ENCODE results near the gene PDXDC1. TPM values are rescaled to one million over a fixed set of nuclear protein-coding genes. Genes with fewer than 3 reads are reported as not detected.

PDXDC1 gene
- total RNA-seq, 1 experiment from 2014 or later = 62.6 TPM

DNA sequence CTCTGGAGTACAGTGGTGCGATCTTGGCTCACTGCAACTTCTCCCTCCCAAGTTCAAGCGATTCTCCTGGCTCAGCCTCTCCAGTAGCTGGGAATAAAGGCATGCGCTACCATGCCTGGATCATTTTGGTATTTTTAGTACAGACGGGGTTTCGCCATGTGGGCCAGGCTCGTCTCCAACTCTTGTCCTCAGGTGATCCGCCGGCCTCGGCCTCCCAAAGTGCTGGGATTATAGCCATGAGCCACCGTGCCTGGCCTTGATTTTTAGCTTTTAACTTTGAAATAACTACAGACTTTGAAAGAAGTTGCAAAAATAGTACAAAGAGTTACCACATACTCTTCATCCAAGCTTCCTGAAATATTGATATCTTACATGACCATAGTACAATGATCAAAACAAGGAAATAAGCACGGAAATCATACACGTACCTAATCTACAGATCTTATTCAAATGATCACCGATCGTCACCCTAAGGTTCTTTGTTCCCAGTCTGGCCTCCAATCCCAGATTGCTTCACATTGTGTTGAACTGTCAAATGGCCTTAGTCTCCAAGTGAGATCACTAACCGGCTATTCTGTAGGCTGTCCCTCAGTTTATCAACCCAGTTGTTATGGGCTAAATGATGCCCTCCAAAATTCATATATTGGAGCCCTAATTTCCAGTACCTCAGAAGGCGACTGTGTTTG lies 19.1 kb upstream of the PDXDC1 start:
- Histone ChIP-seq H3K9me3 (ENCODE audit: low read length) (no peaks in the 10 kb centered on the region), H2AFZ (ENCODE audit: low read length) (no peak overlapping the region), H3K4me1 (ENCODE audit: insufficient read depth, low read length) (no peaks in the 10 kb centered on the region), H3K4me3 (ENCODE audit: low read length) (no peak overlapping the region), H3K36me3 (ENCODE audit: low read depth, low read length) (no peaks in the 10 kb centered on the region), H3K9ac (ENCODE audit: low read length) (no peak overlapping the region), H3F3A (ENCODE audit: low read length, unreplicated experiment) (no peaks in the 10 kb centered on the region), H3K27ac (ENCODE audit: low read length) (no peak overlapping the region), H3K9me2 (replicated peaks; ENCODE audit: low read length) (no peaks in the 10 kb centered on the region), H3K4me2 (ENCODE audit: low read length) (no peak overlapping the region), H3K27me3 (ENCODE audit: low read length) (no peaks in the 10 kb centered on the region), H4K20me1 (ENCODE audit: low read length) (no peaks in the 10 kb centered on the region), H3K79me2 (ENCODE audit: low read length) (no peaks in the 10 kb centered on the region)
- CTCF ChIA-PET = no interaction called here
- ATAC-seq (no peak), DNase-seq (no peak)
- POLR2A ChIA-PET (ENCODE audit: unreplicated experiment) = no interaction called here
- TF ChIP-seq EZH2 (IDR thresholded peaks at IDR 0.05; ENCODE audit: low read length, unreplicated experiment) = no peak
- BruUV-seq (replicated peaks) = no TSS peak
- intact Hi-C loops (cut with micrococcal nuclease) = no loop called here

DNA sequence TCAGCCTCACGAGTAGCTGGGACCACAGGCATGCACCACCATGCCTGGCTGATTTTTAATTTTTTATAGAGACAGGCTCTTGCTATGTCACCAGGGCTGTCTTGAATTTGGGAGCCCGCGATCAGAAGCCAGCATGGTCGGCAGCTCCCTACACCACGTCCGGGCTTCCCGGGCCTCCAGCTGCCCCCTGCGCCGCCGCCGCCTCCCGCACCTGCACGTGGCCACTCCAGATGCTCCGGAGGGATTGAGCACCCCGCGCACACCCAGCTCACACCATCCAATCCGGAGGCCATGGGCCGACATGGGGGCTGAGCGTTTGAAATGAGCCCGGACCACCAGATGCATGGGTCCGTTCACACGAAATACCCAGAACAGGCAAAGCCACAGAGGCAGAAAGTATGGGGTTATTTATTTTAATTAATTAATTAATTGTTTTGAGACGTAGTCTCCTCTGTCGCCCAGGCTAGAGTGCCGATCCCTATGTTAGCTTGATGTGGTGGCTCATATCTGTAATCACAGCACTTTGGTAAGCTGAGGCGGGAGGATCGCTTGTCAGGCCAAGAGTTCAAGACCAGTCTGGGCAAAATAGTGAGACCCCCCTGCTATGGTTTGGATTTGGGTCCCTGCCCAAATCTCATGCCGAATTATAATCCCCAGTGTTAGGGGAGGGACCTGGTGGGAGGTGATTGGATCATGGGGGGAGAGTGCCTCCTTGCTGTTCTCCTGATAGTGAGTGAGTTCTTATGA lies 17.1 kb upstream of the PDXDC1 start:
- Histone ChIP-seq H3K36me3 (ENCODE audit: low read depth, low read length) (no peaks in the 10 kb centered on the region), H3K9ac (ENCODE audit: low read length) (no peak overlapping the region), H3K27ac (ENCODE audit: low read length) (no peak overlapping the region), H3K4me3 (ENCODE audit: low read length) (no peak overlapping the region), H3F3A (ENCODE audit: low read length, unreplicated experiment) (no peaks in the 10 kb centered on the region), H3K9me3 (ENCODE audit: low read length) (no peaks in the 10 kb centered on the region), H4K20me1 (ENCODE audit: low read length) (no peaks in the 10 kb centered on the region), H3K27me3 (ENCODE audit: low read length) (0 out of 2 replicates have a peak, but pooled peaks cover 5% of the 10 kb centered on the region), H2AFZ (ENCODE audit: low read length) (no peak overlapping the region), H3K79me2 (ENCODE audit: low read length) (no peaks in the 10 kb centered on the region), H3K4me2 (ENCODE audit: low read length) (no peak overlapping the region), H3K9me2 (replicated peaks; ENCODE audit: low read length) (no peaks in the 10 kb centered on the region), H3K4me1 (ENCODE audit: insufficient read depth, low read length) (no peaks in the 10 kb centered on the region)
- intact Hi-C loops (cut with micrococcal nuclease) = no loop called here
- POLR2A ChIA-PET (ENCODE audit: unreplicated experiment) = no interaction called here
- no peak for ATAC-seq
- no TSS peak for BruUV-seq (replicated peaks)
- DNase-seq = no peak
- TF ChIP-seq EZH2phosphoT487 (IDR thresholded peaks at IDR 0.05; ENCODE audit: borderline replicate concordance, low read length) (no peak), EZH2 (IDR thresholded peaks at IDR 0.05; ENCODE audit: low read length, unreplicated experiment) (no peak)
- CTCF ChIA-PET = no interaction called here

DNA sequence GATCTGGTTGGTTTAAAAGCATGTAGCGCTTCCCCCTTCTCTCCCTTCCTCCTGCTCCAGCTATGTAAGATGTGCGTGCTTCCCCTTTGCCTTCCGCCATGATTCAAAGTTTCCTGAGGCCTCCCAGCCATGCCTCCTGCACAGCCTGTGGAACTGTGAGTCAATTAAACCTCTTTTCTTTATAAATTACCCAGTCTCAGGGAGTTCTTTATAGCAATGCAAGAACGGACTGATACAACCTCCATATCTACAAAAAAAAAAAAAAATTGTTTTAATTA lies 16.6 kb upstream of the PDXDC1 start:
- ATAC-seq (no peak), DNase-seq (no peak)
- no peaks in the 10 kb centered on the region for H3K9me3 ChIP-seq (ENCODE audit: low read length)
- H3K27me3 ChIP-seq (ENCODE audit: low read length) = peaks cover 6% of the 10 kb centered on the region; the same call in 1 of the 2 replicates
- intact Hi-C loops (cut with micrococcal nuclease) = no loop called here
- POLR2A ChIA-PET (ENCODE audit: unreplicated experiment) = no interaction called here
- TF ChIP-seq, protein P1, sequence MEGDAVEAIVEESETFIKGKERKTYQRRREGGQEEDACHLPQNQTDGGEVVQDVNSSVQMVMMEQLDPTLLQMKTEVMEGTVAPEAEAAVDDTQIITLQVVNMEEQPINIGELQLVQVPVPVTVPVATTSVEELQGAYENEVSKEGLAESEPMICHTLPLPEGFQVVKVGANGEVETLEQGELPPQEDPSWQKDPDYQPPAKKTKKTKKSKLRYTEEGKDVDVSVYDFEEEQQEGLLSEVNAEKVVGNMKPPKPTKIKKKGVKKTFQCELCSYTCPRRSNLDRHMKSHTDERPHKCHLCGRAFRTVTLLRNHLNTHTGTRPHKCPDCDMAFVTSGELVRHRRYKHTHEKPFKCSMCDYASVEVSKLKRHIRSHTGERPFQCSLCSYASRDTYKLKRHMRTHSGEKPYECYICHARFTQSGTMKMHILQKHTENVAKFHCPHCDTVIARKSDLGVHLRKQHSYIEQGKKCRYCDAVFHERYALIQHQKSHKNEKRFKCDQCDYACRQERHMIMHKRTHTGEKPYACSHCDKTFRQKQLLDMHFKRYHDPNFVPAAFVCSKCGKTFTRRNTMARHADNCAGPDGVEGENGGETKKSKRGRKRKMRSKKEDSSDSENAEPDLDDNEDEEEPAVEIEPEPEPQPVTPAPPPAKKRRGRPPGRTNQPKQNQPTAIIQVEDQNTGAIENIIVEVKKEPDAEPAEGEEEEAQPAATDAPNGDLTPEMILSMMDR (conservative IDR thresholded peaks at IDR 0.05; ENCODE audit: low read depth, low read length) = no peak
- TF ChIP-seq EZH2 (IDR thresholded peaks at IDR 0.05; ENCODE audit: low read length, unreplicated experiment) (no peak), EZH2phosphoT487 (IDR thresholded peaks at IDR 0.05; ENCODE audit: borderline replicate concordance, low read length) (no peak)
- H3F3A ChIP-seq (ENCODE audit: low read length, unreplicated experiment) = no peaks in the 10 kb centered on the region
- no peak overlapping the region for H3K4me3 ChIP-seq (ENCODE audit: low read length)
- no peak overlapping the region for H2AFZ ChIP-seq (ENCODE audit: low read length)
- no TSS peak for BruUV-seq (replicated peaks)
- CTCF ChIA-PET = no interaction called here
- no peaks in the 10 kb centered on the region for H3K36me3 ChIP-seq (ENCODE audit: low read depth, low read length)
- no peaks in the 10 kb centered on the region for H4K20me1 ChIP-seq (ENCODE audit: low read length)
- no peaks in the 10 kb centered on the region for H3K9me2 ChIP-seq (replicated peaks; ENCODE audit: low read length)
- no peak overlapping the region for H3K9ac ChIP-seq (ENCODE audit: low read length)
- H3K27ac ChIP-seq (ENCODE audit: low read length) = no peak overlapping the region
- H3K4me1 ChIP-seq (ENCODE audit: insufficient read depth, low read length) = no peaks in the 10 kb centered on the region
- H3K4me2 ChIP-seq (ENCODE audit: low read length) = no peak overlapping the region
- no peaks in the 10 kb centered on the region for H3K79me2 ChIP-seq (ENCODE audit: low read length)
